Measurements from ENCODE around the gene ITPK1.
"Not testable (repeated sequence)": the region's sequence is repeated elsewhere in the genome, so short reads cannot be mapped to it uniquely, and the experiment has no call there.

Gene ITPK1

DNA sequence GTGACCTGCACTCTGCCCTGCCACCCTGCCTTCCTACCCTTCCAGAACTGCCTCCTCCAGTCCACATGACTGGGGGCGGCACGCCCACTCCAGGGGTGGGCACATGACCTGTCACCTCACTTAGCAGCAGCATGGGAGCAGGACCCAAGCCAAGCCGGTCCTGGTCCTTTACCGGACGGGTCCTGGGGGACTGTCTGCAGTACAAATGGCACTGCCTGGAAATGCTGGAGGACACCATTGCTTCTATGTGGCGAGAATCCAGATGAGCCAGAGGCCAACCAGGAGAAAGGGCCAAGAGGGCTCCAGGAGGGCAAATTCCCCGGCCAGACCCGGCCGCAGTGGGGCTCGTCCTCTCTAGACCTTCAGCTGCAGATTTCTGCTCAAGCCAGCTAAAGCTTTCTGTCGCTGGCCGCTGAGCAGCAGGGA, 33.1 kb downstream of the ITPK1 start:
- no peak for DNase-seq

DNA sequence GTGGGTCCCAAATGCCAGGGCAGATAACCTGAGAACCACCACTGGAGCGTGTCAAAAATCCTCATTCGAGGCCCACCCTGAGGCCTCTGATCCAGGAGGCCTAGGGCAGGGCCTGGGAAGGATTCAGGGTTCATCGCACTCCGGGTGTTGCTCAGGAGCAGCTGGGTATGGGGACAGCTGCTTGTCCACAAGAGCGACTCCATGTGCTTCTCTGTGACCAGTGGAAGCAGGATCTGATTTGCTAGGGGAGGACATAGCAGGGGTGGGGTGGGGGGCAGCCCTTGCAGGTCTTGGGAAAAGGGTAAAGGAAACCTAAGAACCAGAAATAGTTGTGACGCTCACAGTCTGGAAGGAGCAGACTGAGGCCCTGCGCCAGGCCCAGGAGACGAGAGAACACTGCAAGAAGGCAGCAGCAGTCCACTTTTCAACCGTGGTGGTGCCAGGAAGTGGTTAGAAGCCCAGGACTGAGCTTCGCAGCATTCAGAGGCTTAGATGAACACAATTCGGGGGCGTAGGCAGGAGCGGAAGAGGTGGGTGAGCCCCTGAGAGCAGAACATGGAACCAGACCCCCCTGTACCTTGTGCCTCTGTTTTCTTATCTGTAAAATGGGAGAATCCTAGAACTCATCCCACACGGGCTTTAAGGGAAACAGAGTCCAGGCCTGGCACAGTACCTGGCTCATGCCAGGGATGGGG, 33.7 kb downstream of the ITPK1 start:
- no peak for DNase-seq

DNA sequence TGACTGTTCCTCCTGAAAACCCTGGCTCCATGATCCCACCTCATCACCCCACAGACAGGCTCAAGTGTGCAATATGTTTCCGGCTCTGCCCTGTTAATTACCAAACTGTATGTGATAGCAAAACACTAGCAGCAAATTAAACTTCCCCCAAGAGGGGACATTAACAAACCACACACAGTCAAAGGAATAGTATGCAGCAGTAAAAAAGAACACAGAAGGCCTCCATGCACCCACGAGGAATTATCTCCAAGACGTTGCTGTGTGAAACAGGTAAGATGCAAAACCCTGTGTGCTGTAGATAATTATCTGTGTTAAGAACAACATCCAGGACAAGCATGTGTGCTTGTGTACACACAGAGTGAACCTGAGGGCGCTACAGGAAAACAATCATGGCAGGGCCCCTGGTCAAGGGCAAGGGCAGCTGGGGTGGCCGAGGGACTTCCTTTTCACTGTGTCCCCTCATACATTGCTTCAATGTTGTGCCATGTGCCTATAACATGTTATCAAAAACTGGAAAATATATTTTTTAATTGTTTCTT, 35.8 kb downstream of the ITPK1 start:
- DNase-seq: no peak

DNA sequence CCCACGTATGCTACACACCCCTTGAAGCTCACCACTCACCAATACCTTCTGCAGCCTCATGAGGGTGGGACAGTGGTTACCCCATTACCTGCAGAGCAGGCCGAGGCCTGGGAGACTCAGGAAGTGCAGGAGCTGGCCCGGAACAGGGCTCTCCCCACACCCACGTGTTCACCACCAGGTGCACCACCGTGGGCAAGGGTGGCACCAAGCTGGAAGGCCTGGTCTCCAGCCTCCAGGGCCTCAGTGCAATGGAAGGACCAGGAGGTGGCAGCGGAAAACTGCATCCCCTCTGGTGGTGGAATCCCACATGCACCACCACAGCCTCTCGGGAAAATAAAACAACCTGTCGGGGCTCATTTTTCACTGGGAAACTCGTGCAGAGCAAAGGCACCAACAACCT, 36.4 kb downstream of the ITPK1 start:
- no peak for DNase-seq

DNA sequence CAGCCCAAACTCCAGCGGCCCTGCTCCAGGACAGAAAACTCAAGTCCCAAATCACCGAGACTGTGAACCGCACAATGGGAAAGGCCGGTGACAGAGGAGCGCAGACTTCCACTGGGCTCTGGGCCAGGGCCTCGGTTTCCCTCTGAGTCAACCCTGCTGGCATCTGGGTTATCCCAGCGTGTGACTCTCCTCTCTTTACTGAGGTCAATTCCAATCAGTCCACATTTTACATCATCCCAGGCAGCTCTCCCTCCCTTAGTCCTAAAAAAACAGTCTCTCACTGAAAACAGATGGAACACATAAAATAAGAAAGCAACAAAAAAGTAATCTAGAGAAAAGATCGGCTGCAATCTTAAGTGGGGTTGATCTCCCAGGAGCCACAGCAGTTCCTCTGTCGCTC, 36.9 kb downstream of the ITPK1 start:
- DNase-seq: no peak

DNA sequence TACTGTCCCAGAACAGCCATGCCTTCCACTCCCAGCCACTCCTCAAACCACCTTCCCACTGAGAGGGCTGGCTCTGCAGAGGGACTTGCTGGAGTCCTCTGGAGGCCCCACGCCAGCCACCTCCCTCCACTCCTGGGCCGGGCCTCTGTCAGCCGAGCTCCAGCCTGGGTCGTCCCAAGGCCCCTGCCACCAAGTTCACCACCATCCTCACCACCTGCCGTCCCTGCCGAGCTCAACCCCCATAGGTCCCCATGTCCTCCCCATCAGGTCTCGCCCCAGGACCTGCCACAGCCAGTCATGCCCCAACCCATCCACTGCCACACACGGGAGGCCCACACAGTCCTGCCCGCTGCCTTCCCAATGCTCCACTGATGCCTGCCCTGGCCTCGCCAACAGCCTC, 39.0 kb downstream of the ITPK1 start:
- DNase-seq: no peak

DNA sequence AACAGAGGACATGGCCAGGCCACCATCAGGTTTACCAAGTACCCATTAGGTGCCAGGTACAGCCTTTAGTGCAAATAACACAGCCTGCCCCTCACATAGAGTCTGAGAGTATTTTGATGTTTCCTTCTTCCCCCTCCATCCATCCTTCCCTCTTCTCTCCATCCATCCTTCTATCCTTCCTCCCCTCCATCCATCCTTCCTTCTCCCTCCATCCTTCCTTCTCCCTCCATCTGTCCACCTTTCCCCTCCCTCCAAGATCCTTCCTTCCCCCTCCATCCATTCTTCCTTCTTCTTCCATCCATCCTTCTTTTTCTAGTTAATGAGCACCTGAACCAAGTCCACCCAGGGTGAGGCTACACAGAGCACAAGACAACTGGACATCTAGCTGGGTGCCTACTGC, 39.8 kb downstream of the ITPK1 start:
- no peak for DNase-seq

DNA sequence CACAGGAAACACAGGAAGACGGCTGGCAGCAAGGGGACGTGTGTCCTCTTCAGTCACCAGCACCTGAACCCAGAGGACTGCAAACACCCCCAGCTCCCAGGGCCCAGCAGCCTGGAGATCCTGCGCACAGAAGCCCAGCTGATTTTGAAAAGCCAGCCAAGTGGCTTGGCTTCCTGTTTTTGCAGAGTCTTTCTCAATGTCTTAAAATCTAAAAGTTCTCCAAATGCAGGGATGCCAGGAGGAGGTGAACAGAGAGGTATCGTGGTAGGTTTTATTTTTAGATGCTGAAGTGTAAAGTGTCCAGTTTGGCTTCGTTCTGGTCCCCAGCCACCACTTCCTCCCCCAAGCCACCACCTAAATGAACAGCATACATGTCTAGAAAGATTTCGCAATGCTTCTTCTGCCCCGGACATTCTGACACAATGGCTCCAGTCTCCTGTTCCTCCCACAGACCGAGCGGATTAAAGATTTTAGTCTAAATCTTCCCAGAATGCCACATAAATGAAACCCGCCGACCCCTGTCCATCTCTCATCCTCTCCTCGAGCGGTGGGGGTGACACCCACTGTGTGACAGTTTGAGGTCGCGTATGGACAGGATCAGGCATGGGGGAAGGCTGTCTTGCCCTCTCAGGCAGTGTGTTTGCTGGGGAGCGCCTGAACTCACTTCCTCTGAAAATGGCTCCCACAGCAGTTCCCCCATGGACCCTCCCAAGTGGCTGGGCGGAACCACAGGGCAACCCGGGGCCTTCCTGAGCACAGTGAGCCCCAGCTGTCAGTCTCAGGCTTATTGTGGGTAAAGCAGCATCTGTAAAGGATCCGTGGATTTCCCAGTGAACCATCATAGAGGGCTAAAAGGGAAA, 41.6 kb downstream of the ITPK1 start:
- no peak for DNase-seq

DNA sequence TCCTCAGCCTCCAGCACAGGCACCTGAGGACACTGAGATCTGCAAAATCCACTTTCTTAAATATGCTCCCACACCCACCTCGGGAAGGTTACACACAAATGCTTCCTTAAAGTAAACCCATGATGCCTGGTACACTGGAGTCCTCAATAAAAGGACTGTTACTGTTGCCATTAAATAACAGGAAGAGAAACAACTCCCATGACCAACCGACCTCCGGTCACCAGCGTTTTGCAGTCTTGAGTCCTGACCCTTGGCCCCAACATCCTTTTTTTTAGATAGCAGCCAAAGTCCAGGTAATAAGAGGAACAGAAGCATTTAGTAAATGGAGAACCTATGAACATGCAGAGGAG, 42.4 kb downstream of the ITPK1 start:
- DNase-seq: no peak

DNA sequence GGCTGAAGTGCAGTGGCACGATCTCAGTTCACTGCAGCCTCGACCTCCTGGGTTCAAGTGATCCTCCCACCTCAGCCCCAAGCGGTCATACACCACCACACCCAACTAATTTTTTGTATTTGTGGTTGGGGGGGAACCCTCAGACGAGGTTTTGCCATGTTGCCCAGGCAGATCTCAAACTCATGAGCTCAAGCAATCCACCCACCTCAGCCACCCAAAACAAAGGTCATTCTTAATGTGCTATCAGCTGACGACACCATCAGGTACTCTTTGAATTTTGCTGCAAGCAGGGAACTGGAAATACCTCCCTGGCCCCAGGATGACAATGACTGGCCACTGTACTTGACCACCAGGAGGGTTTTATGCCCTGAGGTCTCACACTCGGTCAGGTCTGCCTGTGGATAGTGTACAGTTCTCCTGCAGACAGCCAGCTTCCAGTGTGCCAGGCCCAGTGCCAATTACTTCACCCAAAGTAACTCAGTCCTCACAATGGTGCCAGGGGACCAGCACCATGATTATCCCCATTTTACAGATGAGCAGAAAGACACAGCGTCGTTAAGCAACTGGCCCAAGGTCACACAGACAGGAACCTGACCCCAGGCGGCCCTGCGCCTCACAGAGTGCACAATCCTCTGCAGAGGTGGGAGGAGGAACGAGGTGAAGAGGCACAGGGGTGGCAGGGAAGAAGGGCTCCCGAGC, 42.9 kb downstream of the ITPK1 start:
- DNase-seq: no peak

DNA sequence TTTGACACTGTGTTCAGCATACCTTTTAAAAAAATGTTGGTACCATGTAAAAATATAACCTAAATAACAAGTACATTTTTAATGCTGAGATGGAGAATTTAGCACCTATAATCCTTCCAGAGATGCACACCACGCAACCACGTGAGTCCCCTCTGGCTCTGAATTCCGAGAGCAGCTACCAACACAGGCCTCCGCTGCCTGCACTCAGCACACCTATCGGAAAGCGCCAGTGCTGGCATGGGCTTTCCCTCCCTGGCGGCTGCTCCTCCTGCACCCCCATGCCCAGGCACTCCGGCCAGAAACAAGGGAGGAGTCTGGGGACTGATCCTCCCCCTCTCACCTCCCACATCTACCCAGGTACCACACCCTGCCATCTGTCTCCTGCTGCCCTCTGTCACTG, 47.0 kb downstream of the ITPK1 start:
- no peak for DNase-seq

DNA sequence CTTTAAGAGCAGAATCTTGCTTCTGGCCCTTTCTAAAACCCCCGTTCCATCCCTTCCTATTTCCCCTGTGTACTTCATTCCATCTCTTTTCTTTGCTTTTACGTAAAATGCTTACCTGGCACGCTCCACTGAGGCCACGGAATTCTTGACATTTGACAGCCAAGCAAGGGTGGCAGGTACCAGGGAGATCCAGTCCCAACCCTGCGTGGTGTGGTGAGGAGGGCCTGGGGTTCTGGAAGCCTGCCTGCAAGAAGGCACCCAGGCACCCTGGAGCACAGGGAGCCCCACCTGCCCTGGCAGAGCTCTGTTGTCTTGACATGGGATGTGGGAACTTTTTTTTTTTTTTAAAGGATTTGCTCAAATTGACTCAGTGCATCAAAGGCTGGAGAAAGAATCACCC, 48.6 kb downstream of the ITPK1 start:
- DNase-seq: no peak

DNA sequence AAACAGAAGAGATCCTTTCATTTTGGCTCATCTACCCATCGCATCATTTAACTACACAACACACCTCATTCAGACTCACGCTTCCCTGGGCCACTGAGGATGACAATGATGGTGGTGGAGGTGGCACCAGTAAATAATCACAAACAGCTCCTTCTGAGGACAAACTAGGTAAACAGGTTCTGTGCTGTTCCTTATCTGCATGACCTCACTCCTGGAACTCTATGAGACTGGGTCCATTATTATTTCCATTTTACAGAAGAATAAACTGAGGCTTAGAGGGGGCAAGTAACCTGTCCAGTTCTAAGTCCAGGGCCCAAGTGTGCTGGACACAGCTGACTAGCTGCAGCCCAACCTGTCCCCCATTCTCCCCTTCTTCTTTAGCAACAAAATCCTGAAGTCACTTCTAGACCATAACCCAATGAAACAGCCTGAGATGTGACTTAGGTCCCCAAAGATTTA, 50.4 kb downstream of the ITPK1 start:
- no peak for DNase-seq

DNA sequence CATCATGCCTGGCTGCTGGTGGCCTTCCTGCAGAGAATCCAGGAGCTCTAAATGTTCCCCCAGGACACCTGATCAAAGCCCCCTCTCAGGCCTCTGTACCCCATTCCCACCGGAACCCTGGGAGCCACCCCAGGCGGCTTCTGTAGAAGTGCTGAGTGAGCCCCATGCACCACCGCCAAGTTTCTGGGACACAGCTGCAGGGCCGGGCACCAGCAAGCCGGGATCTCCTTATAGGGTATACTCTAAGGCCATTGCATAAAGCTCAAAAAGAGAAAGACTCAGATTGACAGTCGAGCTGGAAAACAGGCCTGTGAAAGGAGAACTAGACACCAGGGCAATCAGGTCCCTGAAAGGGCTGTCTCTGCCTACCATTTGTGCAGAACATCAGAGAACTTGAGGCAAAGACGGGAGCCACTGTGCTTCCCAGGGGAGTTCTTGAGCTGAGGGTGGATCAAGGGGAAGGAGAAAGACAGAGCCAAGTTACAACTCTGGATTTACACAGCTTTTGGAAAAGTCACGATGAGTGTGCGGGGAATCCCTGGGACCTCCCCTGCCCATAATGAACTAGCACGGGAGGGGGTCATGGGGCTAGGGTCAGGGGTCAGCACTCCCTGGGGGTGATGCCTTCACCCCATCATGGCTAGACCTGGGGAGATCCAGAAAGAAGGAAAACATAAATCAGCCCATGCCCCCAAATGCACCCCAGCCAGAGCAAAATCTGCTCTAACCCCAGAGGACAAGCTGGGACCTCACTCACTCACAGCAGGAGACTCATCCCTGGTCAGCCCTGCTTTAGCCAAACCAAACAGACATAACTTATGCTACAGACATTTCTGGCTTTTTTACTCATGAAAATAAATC, 51.1 kb downstream of the ITPK1 start:
- DNase-seq: no peak

DNA sequence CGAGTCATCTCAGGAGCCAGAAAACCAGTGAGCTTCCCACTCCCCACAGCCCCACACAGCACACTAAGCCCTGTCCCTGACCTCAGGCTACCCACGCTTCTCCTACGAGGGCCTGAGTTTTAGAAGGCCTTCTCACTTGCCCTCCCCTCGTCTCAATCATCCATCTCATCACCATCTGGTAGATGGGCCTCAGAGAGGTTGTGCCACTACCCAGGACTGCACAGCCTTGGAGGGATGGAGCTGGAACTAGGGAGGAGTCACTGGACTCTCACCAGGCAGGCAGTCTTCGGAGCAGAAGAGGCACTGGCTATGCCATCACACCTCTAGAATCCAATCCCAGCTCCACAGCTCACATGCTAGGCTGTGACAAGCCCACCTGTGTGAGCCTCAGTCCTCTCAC, 52.3 kb downstream of the ITPK1 start:
- DNase-seq: no peak

DNA sequence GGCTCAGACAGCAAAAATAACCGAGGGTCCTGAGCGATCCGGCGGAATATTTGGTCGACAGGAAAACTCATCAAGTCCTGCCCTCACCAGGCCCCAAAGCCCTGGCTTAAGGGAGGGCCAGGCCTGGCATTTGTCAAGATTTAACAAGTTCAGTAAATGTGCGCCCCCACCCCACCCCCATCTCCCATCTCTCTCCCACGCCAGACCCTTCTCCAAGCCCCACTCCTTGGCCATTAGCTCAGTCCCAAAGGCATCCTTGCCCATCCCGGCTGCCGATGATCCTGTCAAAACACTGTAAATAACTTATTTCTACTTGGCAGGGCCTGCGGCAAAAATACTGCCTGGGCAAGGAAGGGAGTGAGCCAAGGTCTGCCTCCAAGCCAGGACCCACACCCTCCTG, 52.8 kb downstream of the ITPK1 start:
- no peak for DNase-seq

DNA sequence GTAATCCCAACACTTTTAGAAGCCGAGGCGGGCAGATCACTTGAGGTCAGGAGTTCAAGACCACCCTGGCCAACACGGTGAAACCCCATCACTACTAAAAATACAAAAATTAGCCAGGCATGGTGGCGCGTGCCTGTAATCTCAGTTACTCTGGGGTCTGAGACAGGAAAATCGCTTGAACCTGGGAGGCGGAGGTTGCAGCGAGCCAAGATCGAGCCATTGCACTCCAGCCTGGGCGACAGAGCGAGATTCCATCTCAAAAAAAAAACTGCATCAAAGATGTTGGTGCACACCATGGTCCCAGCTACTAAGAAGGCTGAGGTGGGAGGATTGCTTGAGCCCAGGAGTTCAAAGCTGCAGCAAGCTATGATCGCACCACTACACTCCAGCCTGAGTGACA, 53.7 kb downstream of the ITPK1 start:
- not testable (repeated sequence) for DNase-seq

DNA sequence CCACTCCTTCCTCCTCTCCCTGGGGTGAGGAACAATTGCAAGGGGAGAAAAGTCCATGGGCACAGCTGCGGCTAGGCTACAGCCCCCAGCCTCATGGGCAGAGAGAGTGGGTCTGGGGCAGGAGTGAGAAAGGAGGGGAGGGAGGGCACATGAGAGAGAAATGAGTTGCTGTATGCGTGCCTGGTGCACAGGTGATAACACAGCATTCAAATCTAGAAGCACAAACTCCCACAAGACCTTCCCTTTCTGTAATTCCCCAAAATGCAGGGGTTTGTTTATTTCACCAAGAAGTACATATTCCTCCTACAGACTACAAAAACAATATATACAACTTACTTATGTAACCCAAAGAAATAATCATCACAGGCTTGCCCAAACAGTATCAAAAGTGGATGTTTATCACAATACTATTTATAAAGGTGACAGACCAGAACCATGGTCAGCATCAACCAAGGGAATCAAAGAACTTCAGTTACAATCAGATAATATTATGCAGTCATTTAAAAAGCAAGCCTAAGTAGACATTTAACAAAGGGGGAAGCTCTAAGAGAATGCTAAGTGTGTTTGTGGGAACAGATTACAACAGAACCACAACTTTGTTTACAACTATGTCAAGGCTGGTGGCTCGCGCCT, 54.2 kb downstream of the ITPK1 start:
- no peak for DNase-seq

DNA sequence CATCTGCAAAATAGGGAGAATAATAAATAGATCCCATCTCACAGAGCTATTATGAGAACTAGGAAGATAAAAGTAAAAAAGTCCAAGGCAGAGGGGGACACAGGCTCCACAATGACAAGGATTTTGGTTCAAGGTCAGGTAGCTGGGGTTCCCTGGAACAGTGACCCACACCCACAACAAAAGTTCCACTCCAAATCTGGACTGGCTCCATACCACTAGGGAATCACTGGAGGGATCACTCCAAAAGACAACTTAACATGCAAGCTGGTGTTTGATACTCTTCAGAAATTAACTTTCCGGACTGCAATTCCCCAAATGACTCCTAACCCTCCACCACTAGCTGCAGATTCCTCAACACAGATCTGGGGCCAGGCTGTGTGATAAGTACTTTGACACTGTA, 54.9 kb downstream of the ITPK1 start:
- no peak for DNase-seq

DNA sequence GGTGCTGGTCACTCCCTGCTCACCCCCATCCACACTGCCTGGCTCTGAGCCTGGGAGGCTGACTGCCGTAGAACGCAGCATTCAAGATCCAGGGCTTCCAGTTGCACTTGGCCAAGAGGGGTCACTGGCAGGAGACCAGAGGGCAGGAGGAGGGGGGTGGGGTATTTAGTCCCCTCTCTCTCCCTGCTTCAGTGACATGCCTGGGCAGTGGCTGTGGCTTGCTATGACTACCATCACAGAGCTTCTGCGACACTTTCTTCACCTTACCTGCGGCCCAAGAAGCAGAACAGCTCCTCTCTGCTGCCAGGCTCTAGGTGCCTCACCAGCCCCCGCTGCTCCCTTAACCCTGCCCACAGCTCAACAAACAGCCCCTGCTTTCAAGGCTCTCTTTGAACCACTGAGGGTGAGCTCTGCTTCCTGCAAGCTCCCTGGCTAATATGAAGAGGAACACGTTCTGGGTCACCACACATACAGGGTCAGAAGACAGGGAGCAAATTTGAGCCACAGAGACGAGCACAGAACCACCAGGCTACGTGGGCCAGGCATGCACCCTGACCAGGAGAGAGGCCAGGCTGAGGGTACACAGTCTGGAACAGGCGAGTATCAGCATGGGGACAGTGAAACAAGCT, 55.7 kb downstream of the ITPK1 start:
- DNase-seq: no peak

DNA sequence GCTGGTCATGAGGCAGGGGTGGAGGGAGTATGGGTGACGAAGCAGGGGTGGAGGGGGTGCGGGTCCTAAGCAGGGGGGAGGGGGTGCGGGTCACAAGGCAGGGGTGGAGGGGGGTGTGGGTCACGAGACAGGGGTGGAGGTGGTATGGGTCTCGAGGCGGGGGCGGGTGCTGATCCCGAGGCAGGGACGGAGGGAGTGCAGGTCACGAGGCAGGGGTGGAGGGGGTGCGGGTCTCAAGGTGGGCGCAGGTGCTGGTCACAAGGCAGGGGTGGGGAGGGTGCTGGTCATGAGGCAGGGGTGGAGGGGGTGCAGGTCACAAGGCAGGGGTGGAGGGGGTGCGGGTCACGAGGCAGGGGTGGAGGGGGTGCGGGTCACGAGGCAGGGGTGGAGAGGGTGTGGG, 56.5 kb downstream of the ITPK1 start:
- no peak for DNase-seq

All from NCI-H510A treated with DMSO at 0.1 percent for 48 hours (cell line).